ENCODE data around the gene EBI3.
"Not testable (repeated sequence)": the region's sequence is repeated elsewhere in the genome, so short reads cannot be mapped to it uniquely, and the experiment has no call there.

The EBI3 gene

DNA sequence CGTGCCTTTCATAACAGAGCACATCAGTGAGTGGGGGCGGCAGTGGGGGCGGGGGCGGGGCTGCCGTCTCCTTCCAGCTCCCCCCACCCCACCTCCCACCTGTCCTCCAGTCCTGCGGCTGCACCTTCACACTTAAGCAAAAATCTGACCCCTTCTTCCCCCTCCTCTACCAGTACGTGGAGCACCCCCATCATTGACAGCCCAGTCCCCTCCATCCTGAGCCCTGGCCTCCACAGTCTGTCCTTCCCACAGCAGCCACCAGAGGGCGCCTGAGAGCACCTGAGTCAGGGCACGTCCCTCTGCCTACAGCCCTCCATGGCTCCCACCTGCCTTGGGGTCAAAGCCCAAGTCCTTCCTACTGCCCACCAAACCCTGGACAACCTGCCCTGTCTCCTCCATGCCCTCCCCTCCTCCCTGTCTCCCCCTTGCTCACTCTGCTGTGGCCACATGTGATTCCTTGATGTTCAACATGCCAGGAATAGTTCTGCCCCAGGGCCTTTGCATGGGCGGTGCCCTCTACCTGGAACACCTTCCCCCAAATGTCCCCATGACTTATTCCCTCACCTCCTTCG, 4.0 kb downstream of the EBI3 start:
- Histone ChIP-seq H3K79me2 (ENCODE audit: control insufficient read depth, insufficient read depth, low read length, poor library complexity) (no peaks in the 10 kb centered on the region), H2BK120ac (ENCODE audit: insufficient read depth, low read length, poor library complexity) (no peak overlapping the region), H3K36me3 (ENCODE audit: control insufficient read depth in 1 of 2, insufficient read depth in 2 of 2, low read length in 2 of 2) (no peaks in the 10 kb centered on the region), H3K9me3 (ENCODE audit: insufficient read depth, low read depth, low read length) (peaks cover 6% of the 10 kb centered on the region), H2AFZ (ENCODE audit: insufficient read depth, low read length, poor library complexity) (no peak overlapping the region), H3K79me1 (ENCODE audit: low read length) (peaks cover 2% of the 10 kb centered on the region), H3K14ac (ENCODE audit: low read length) (no peak overlapping the region), H3K27me3 (ENCODE audit: insufficient read depth, low read length) (no peaks in the 10 kb centered on the region), H3K4me2 (ENCODE audit: low read length) (no peak overlapping the region), H3K4me1 (ENCODE audit: control insufficient read depth in 1 of 2, insufficient read depth in 2 of 2, low read length in 2 of 2) (peaks cover 7 to 9% of the 10 kb centered on the region in 2 experiments), H3K18ac (ENCODE audit: low read length) (no peak overlapping the region), H4K91ac (ENCODE audit: low read depth, low read length) (no peak overlapping the region), H3K23ac (ENCODE audit: low read length) (no peak overlapping the region), H3K27ac (ENCODE audit: low read depth, low read length) (no peak overlapping the region), H2BK5ac (ENCODE audit: low read depth, low read length, poor library complexity) (no peak overlapping the region), H2AK5ac (ENCODE audit: low read length) (no peak overlapping the region), H3K4me3 (ENCODE audit: low read depth, low read length) (no peak overlapping the region), H4K12ac (ENCODE audit: low read depth, low read length) (no peak overlapping the region), H2BK12ac (ENCODE audit: low read length) (no peak overlapping the region), H3K9ac (ENCODE audit: low read length) (no peak overlapping the region), H4K8ac (ENCODE audit: low read depth, low read length) (no peak overlapping the region), H3K4ac (ENCODE audit: low read depth, low read length) (no peak overlapping the region)
- DNase-seq, result peak; percentile 78 to 89
- no CpG with 5 or more reads among the region's 11 CpGs for WGBS (ENCODE audit: extremely low coverage, insufficient coverage, insufficient read length)

DNA sequence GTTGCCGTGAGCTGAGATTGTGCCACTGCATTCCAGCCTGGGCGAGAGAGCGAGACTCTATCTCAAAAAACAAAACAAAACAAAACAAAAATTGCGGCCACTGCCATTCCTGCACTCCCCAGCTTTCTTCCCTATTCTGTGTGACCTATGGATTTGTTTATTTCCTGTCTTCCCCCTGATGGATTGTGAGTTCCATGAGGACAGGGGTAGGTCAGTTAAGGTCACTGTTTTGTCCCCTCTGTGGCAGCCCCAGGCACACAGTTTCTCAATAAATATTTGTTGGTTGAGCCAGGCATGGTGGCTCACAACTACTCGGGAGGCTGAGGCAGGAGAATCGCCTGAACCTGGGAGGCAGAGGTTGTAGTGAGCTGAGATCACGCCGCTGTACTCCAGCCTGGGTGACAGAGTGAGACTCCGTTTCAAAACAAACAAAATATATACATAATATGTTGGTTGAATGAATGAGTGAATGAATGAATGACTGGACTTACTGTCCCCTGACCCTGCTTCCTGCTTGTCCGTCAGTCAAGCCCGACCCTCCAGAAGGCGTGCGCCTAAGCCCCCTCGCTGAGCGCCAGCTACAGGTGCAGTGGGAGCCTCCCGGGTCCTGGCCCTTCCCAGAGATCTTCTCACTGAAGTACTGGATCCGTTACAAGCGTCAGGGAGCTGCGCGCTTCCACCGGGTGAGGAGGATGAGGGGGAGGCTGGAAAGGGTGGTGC, 5.0 kb downstream of the EBI3 start:
- no peak overlapping the region for H3K14ac ChIP-seq (ENCODE audit: low read length)
- DNase-seq, result peak; percentile 77 to 93
- WGBS (ENCODE audit: extremely low coverage, insufficient coverage, insufficient read length), result no CpG with 5 or more reads among the region's 21 CpGs

DNA sequence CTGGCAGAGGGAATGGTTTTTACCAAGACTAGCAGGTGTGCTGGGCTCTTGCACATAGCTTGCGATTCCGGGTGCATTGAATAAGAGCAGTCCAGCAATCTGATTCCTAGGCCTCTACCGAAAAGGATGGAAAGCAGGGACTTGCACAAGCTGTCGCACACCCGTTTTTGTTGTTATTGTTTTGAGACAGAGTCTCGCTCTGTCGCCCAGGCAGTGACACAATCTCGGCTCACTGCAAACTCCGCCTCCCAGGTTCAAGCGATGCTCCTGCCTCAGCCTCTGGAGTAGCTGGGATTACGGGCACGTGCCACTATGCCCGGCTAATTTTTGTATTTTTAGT, 5.5 kb downstream of the EBI3 start:
- Histone ChIP-seq H3K23ac (ENCODE audit: low read length) (no peak overlapping the region), H4K8ac (ENCODE audit: low read depth, low read length) (no peak overlapping the region), H3K36me3 (ENCODE audit: control insufficient read depth in 1 of 2, insufficient read depth in 2 of 2, low read length in 2 of 2) (no peaks in the 10 kb centered on the region), H3K79me2 (ENCODE audit: control insufficient read depth, insufficient read depth, low read length, poor library complexity) (no peaks in the 10 kb centered on the region), H3K9ac (ENCODE audit: low read length) (no peak overlapping the region), H3K14ac (ENCODE audit: low read length) (no peak overlapping the region), H3K9me3 (ENCODE audit: insufficient read depth, low read depth, low read length) (peaks cover 6% of the 10 kb centered on the region), H3K4me1 (ENCODE audit: control insufficient read depth in 1 of 2, insufficient read depth in 2 of 2, low read length in 2 of 2) (no peaks in the 10 kb centered on the region), H2BK5ac (ENCODE audit: low read depth, low read length, poor library complexity) (no peak overlapping the region), H2BK120ac (ENCODE audit: insufficient read depth, low read length, poor library complexity) (no peak overlapping the region), H3K4me2 (ENCODE audit: low read length) (no peak overlapping the region), H2BK12ac (ENCODE audit: low read length) (no peak overlapping the region), H3K4me3 (ENCODE audit: low read depth, low read length) (no peak overlapping the region), H3K27me3 (ENCODE audit: insufficient read depth, low read length) (no peaks in the 10 kb centered on the region), H4K12ac (ENCODE audit: low read depth, low read length) (no peak overlapping the region), H4K91ac (ENCODE audit: low read depth, low read length) (no peak overlapping the region), H3K4ac (ENCODE audit: low read depth, low read length) (no peak overlapping the region), H3K27ac (ENCODE audit: low read depth, low read length) (no peak overlapping the region), H2AK5ac (ENCODE audit: low read length) (no peak overlapping the region), H3K79me1 (ENCODE audit: low read length) (no peaks in the 10 kb centered on the region), H2AFZ (ENCODE audit: insufficient read depth, low read length, poor library complexity) (no peak overlapping the region), H3K18ac (ENCODE audit: low read length) (no peak overlapping the region)
- peak in 1 of 2 donors; percentile 46 for DNase-seq
- WGBS (ENCODE audit: extremely low coverage, insufficient coverage, insufficient read length), result no CpG with 5 or more reads among the region's 13 CpGs

More for the DNA sequence above, 5.0 kb downstream of the EBI3 start:
- no peak overlapping the region for H3K9ac ChIP-seq (ENCODE audit: low read length)
- H2AFZ ChIP-seq (ENCODE audit: insufficient read depth, low read length, poor library complexity), result no peak overlapping the region
- H3K9me3 ChIP-seq (ENCODE audit: insufficient read depth, low read depth, low read length), result peaks cover 6% of the 10 kb centered on the region
- no peak overlapping the region for H4K12ac ChIP-seq (ENCODE audit: low read depth, low read length)
- H2BK12ac ChIP-seq (ENCODE audit: low read length), result no peak overlapping the region
- no peaks in the 10 kb centered on the region for H3K79me2 ChIP-seq (ENCODE audit: control insufficient read depth, insufficient read depth, low read length, poor library complexity)
- no peak overlapping the region for H2BK5ac ChIP-seq (ENCODE audit: low read depth, low read length, poor library complexity)
- no peak overlapping the region for H2AK5ac ChIP-seq (ENCODE audit: low read length)
- H3K18ac ChIP-seq (ENCODE audit: low read length), result no peak overlapping the region
- peaks cover 3% of the 10 kb centered on the region in 2 experiments for H3K4me1 ChIP-seq (ENCODE audit: control insufficient read depth in 1 of 2, insufficient read depth in 2 of 2, low read length in 2 of 2)
- H3K4me2 ChIP-seq (ENCODE audit: low read length), result no peak overlapping the region
- no peak overlapping the region for H3K4me3 ChIP-seq (ENCODE audit: low read depth, low read length)
- H3K27ac ChIP-seq (ENCODE audit: low read depth, low read length), result no peak overlapping the region
- no peak overlapping the region for H4K91ac ChIP-seq (ENCODE audit: low read depth, low read length)
- H3K4ac ChIP-seq (ENCODE audit: low read depth, low read length), result no peak overlapping the region
- no peak overlapping the region for H2BK120ac ChIP-seq (ENCODE audit: insufficient read depth, low read length, poor library complexity)
- H3K79me1 ChIP-seq (ENCODE audit: low read length), result no peaks in the 10 kb centered on the region
- no peaks in the 10 kb centered on the region for H3K36me3 ChIP-seq (ENCODE audit: control insufficient read depth in 1 of 2, insufficient read depth in 2 of 2, low read length in 2 of 2)
- H4K8ac ChIP-seq (ENCODE audit: low read depth, low read length), result no peak overlapping the region
- no peaks in the 10 kb centered on the region for H3K27me3 ChIP-seq (ENCODE audit: insufficient read depth, low read length)
- no peak overlapping the region for H3K23ac ChIP-seq (ENCODE audit: low read length)

DNA sequence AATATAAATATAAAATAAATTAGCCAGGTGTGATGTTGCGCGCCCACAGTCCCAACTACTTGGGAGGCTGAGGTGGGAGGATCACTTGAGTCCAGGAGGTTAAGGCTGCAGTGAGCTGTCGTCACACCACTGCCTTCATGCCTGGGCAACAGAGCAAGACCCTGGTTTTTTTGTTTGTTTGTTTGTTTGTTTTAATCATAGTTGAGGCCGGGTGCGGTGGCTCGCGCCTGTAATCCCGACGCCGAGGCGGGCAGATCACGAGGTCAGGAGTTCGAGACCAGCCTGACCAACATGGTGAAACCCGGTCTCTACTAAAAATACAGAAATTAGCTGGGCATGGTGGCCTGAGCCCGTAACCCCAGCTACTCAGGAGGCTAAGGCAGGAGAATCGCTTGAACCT, 8.2 kb downstream of the EBI3 start:
- not testable (repeated sequence) for H3K27me3 ChIP-seq (ENCODE audit: insufficient read depth, low read length); H2BK12ac ChIP-seq (ENCODE audit: low read length); H3K14ac ChIP-seq (ENCODE audit: low read length); H3K79me2 ChIP-seq (ENCODE audit: control insufficient read depth, insufficient read depth, low read length, poor library complexity); H3K4me3 ChIP-seq (ENCODE audit: low read depth, low read length); DNase-seq; H4K8ac ChIP-seq (ENCODE audit: low read depth, low read length); H3K27ac ChIP-seq (ENCODE audit: low read depth, low read length); H4K12ac ChIP-seq (ENCODE audit: low read depth, low read length); H2AFZ ChIP-seq (ENCODE audit: insufficient read depth, low read length, poor library complexity); H3K9me3 ChIP-seq (ENCODE audit: insufficient read depth, low read depth, low read length); H3K36me3 ChIP-seq (ENCODE audit: control insufficient read depth in 1 of 2, insufficient read depth in 2 of 2, low read length in 2 of 2); H3K23ac ChIP-seq (ENCODE audit: low read length); H2AK5ac ChIP-seq (ENCODE audit: low read length); H3K4me1 ChIP-seq (ENCODE audit: control insufficient read depth in 1 of 2, insufficient read depth in 2 of 2, low read length in 2 of 2); H2BK5ac ChIP-seq (ENCODE audit: low read depth, low read length, poor library complexity); H3K4ac ChIP-seq (ENCODE audit: low read depth, low read length); H4K91ac ChIP-seq (ENCODE audit: low read depth, low read length); H2BK120ac ChIP-seq (ENCODE audit: insufficient read depth, low read length, poor library complexity); H3K9ac ChIP-seq (ENCODE audit: low read length); H3K4me2 ChIP-seq (ENCODE audit: low read length); H3K18ac ChIP-seq (ENCODE audit: low read length); H3K79me1 ChIP-seq (ENCODE audit: low read length)
- WGBS (ENCODE audit: extremely low coverage, insufficient coverage, insufficient read length), result no CpG with 5 or more reads among the region's 16 CpGs

Data from trophoblast cell (in vitro differentiated cells and primary cell).